ENCODE results near the gene CTSE. TPM values are rescaled to one million over a fixed set of nuclear protein-coding genes. Genes with fewer than 3 reads are reported as not detected.

The CTSE gene
- total RNA-seq, 8 experiments from 2014 or later = 0.76 TPM; not detected in 7

- H3K4me1 ChIP-seq (replicated peaks in 1 of 2) = peaks cover 6 to 7% of the 10 kb centered on the region in 2 donors
- WGBS, 10 experiments = 0 to 100% (median 50%) methylated on average over 1 to 2 of the region's 2 CpGs; no CpG with 5 or more reads in 3 of the 10 experiments
- in situ Hi-C loops (cut with MboI; ENCODE audit: low pct_unique_long_range_greater_than_20kb in 2 of 9, low sequenced_read_pairs in 9 of 9, unreplicated experiment in 9 of 9) = loop anchor here in 3 of 9 experiments (25.0 kb wide), 2 partner anchors 122 to 328 kb away; partner anchors contain the start of gene AVPR1B (in 2 of the 3)
- no peak for ATAC-seq (replicated peaks in 6 of 8)
- no peak overlapping the region for H3K4me3 ChIP-seq
- no peak overlapping the region for H3K27ac ChIP-seq
These were observed 33.5 kb downstream of the CTSE start for GRCh38 chr1:205990226-205990625.

- WGBS, 10 experiments = 0 to 100% (median 79%) methylated on average over 1 to 5 of the region's 5 CpGs; no CpG with 5 or more reads in 2 of the 10 experiments
- in situ Hi-C loops (cut with MboI; ENCODE audit: low pct_unique_long_range_greater_than_20kb in 2 of 9, low sequenced_read_pairs in 9 of 9, unreplicated experiment in 9 of 9) = loop anchor here in 3 of 9 experiments (25.0 kb wide), 2 partner anchors 123 to 327 kb away; partner anchors contain the start of gene AVPR1B (in 2 of the 3)
- Histone ChIP-seq H3K4me3 (no peak overlapping the region), H3K27ac (no peak overlapping the region), H3K4me1 (replicated peaks in 1 of 2) (peaks cover 6 to 7% of the 10 kb centered on the region in 2 donors)
- no peak for ATAC-seq (replicated peaks in 6 of 8)
These were observed 33.9 kb downstream of the CTSE start for GRCh38 chr1:205989786-205990185.

DNA sequence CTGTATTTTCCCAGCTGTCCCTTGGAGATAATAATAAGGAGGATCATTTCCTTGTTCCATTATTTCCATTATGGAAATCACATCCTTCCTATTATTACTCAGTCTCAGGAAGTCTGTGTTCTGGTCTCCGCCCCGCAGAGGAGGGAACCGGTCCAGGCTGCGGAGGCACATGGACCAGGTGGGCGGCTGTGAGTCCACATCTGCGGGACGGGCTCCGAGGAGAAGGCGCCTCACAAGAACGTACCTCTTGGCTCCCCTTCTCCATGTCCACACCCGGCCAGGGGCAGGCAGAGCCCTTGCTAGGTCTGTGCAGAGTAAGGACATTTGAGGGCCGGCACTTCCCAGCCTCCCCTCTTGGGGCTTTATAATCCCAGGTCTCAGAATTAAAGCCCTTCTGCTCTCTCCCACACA, 35.1 kb downstream of the CTSE start:
- peak in 2 of 8 experiments; percentile 9 to 41 for ATAC-seq (replicated peaks in 6 of 8)
- in situ Hi-C loops (cut with MboI; ENCODE audit: low pct_unique_long_range_greater_than_20kb in 2 of 9, low sequenced_read_pairs in 9 of 9, unreplicated experiment in 9 of 9) = loop anchor here in 3 of 9 experiments (25.0 kb wide), 2 partner anchors 124 to 326 kb away; partner anchors contain the start of gene AVPR1B (in 2 of the 3)
- no peak overlapping the region for H3K4me3 ChIP-seq
- H3K27ac ChIP-seq = no peak overlapping the region
- WGBS, 10 experiments = 3 to 100% (median 89%) methylated on average over 1 to 11 of the region's 12 CpGs; no CpG with 5 or more reads in 3 of the 10 experiments
- peaks cover 6 to 8% of the 10 kb centered on the region in 2 donors for H3K4me1 ChIP-seq (replicated peaks in 1 of 2)

DNA sequence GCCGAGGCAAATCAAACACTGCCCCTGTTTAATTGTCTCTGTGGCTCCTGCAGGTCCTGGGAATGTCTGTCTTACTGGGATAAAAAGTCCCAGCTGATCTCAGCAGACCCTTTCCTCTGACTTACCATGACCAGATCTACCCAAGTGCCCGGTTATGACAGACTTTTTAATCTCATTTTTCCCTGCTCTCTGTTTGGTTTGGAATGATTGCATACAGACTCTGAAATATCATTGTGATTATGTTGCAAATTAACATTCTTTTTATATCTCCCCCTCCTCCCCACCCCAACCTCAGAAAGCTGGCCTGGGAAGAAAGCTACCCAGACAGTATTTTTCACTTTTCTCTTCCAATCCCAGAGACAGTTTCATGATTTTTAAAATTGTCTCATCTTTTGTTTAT, 36.8 kb downstream of the CTSE start:
- no peak for ATAC-seq (replicated peaks in 6 of 8)
- no peak overlapping the region for H3K27ac ChIP-seq
- no peak overlapping the region for H3K4me3 ChIP-seq
- 31 to 67% (median 43%) methylated on average over 1 to 2 of the region's 2 CpGs; no CpG with 5 or more reads in 3 of the 10 experiments for WGBS, 10 experiments
- in situ Hi-C loops (cut with MboI; ENCODE audit: low pct_unique_long_range_greater_than_20kb in 2 of 9, low sequenced_read_pairs in 9 of 9, unreplicated experiment in 9 of 9) = loop anchor here in 3 of 9 experiments (25.0 kb wide), 2 partner anchors 125 to 325 kb away; partner anchors contain the start of gene AVPR1B (in 2 of the 3)
- H3K4me1 ChIP-seq (replicated peaks in 1 of 2) = peaks cover 6 to 8% of the 10 kb centered on the region in 2 donors

GRCh38 chr1:205986292-205986691, 37.4 kb downstream of the CTSE start:
- no peak overlapping the region for H3K4me3 ChIP-seq
- peaks cover 6 to 8% of the 10 kb centered on the region in 2 donors for H3K4me1 ChIP-seq (replicated peaks in 1 of 2)
- no peak overlapping the region for H3K27ac ChIP-seq
- ATAC-seq (replicated peaks in 6 of 8) = no peak
- in situ Hi-C loops (cut with MboI; ENCODE audit: low pct_unique_long_range_greater_than_20kb in 2 of 9, low sequenced_read_pairs in 9 of 9, unreplicated experiment in 9 of 9) = loop anchor here in 3 of 9 experiments (25.0 kb wide), 2 partner anchors 126 to 324 kb away; partner anchors contain the start of gene AVPR1B (in 2 of the 3)
- 44 to 92% (median 76%) methylated on average over 1 to 3 of the region's 3 CpGs; no CpG with 5 or more reads in 5 of the 10 experiments for WGBS, 10 experiments

DNA sequence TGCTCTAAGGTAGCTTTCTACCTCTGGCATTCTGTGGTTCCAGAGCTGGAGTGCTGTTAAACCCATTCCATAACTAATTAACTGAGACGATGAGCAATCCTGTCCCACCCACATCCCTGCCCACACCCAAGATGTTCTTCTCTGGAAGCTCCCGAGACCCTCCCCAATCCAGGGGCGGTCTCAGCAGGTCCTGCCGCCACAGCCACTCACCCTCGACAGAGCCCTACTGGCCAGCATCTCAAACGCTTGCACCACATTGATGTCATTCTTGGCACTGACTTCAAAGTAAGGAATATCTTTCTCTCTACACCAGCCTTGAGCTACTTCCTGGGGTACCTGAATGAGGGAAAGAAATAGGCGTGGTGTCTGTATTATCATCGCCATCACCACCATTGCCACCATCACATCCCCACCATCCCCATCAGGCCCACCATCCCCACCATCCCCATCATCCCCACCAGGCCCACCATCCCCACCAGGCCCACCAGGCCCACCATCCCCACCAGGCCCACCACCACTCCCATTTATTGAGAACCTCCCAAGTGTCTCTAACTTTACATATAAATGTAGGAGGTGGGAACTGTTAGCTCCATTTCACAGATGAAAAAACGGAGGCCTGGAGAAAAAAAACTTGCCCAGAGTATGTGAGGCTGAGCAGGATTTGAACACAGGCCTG, 38.2 kb downstream of the CTSE start:
- in situ Hi-C loops (cut with MboI; ENCODE audit: low pct_unique_long_range_greater_than_20kb in 2 of 9, low sequenced_read_pairs in 9 of 9, unreplicated experiment in 9 of 9) = loop anchor here in 3 of 9 experiments (25.0 kb wide), 2 partner anchors 127 to 323 kb away; partner anchors contain the start of gene AVPR1B (in 2 of the 3)
- 88 to 97% (median 96%) methylated on average over 2 to 6 of the region's 9 CpGs; no CpG with 5 or more reads in 7 of the 10 experiments for WGBS, 10 experiments
- H3K27ac ChIP-seq = no peak overlapping the region
- H3K4me3 ChIP-seq = no peak overlapping the region
- ATAC-seq (replicated peaks in 6 of 8) = peak in 2 of 8 experiments; percentile 23 to 24
- H3K4me1 ChIP-seq (replicated peaks in 1 of 2) = peaks cover 7 to 10% of the 10 kb centered on the region in 2 donors

DNA sequence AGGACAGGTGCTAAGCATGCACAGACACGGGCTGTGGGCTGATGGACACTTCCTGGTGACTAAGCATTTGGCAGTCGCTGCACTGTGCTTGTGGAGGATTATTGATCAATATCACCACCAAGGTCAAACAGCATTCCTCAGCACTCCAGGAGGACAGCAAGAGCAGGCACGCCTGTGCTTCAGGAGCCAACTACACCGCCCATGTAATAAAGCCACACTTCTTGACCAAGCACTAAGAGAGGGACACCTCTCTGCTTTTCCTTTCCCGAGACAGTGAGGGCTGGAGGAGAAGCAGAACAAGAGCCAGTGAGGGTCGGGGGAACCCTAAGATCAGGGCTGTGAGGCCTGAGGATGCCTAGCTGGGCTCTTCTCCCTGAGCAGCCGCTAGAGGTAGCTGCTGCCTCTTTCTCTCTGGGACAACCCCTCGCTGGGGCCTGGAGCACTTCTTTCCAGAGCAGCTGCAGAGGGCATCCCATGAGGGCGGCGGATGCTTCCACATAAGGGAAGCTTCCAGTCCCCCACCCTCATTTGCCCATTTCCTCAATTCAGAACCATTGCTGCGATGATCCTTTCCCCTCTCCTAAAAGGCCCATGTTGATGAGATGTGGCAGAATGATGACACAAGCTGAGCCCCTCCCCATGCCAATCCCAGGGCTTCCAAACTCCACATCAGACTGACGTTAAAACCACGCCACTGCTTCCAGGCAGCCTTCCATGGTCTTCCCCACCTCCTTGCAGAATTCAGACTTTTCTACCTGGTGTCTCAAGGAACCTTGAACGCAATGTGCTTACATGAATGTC, 39.6 kb downstream of the CTSE start:
- Histone ChIP-seq H3K4me1 (replicated peaks in 1 of 2) (peaks cover 11 to 16% of the 10 kb centered on the region in 2 donors), H3K27ac (peak overlapping the region in 1 of 2 donors; percentile 35), H3K4me3 (no peak overlapping the region)
- ATAC-seq (replicated peaks in 6 of 8) = peak; percentile 83 to 99 (median 91)
- WGBS, 10 experiments = 15 to 100% (median 65%) methylated on average over 1 to 11 of the region's 14 CpGs
- in situ Hi-C loops (cut with MboI; ENCODE audit: low pct_unique_long_range_greater_than_20kb in 2 of 9, low sequenced_read_pairs in 9 of 9, unreplicated experiment in 9 of 9) = loop anchor here in 4 of 9 experiments (5.0 to 25.0 kb wide), 3 partner anchors 118 to 322 kb away; partner anchors contain the start of gene AVPR1B (in 2 of the 4)

DNA sequence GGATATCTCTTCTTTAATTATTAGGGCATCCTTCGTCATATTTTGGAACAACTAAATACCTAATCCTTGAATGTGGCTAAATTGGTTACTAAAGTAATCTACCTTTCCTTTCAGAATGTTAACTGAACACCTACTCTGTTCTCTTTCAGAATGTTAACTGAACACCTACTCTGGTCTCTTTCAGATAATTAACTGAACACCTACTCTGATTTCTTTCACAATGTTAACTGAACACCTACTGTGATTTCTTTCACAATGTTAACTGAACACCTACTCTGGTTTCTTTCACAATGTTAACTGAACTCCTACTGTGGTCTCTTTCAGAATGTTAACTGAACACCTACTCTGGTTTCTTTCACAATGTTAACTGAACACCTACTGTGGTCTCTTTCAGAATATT, 42.4 kb downstream of the CTSE start:
- Histone ChIP-seq H3K27ac (no peak overlapping the region), H3K4me1 (replicated peaks in 1 of 2) (peaks cover 22 to 27% of the 10 kb centered on the region in 2 donors), H3K4me3 (no peak overlapping the region)
- no peak for ATAC-seq (replicated peaks in 6 of 8)
- 20 to 100% (median 100%) methylated on average over 1 of the region's 1 CpG; no CpG with 5 or more reads in 4 of the 10 experiments for WGBS, 10 experiments
- in situ Hi-C loops (cut with MboI; ENCODE audit: low pct_unique_long_range_greater_than_20kb in 2 of 9, low sequenced_read_pairs in 9 of 9, unreplicated experiment in 9 of 9) = loop anchor here in 4 of 9 experiments (5.0 to 25.0 kb wide), 3 partner anchors 121 to 319 kb away; partner anchors contain the start of gene AVPR1B (in 2 of the 4)

- peak overlapping the region; percentile 24 to 54 for H3K27ac ChIP-seq
- peak in 1 of 8 experiments; percentile 9 for ATAC-seq (replicated peaks in 6 of 8)
- in situ Hi-C loops (cut with MboI; ENCODE audit: low pct_unique_long_range_greater_than_20kb in 2 of 9, low sequenced_read_pairs in 9 of 9, unreplicated experiment in 9 of 9) = loop anchor here in 4 of 9 experiments (5.0 to 25.0 kb wide), 3 partner anchors 122 to 318 kb away; partner anchors contain the start of gene AVPR1B (in 2 of the 4)
- no peak overlapping the region for H3K4me3 ChIP-seq
- WGBS, 10 experiments = 40 to 83% (median 69%) methylated on average over 2 to 3 of the region's 3 CpGs; no CpG with 5 or more reads in 6 of the 10 experiments
- peaks cover 24 to 29% of the 10 kb centered on the region in 2 donors for H3K4me1 ChIP-seq (replicated peaks in 1 of 2)
These were observed 43.3 kb downstream of the CTSE start for GRCh38 chr1:205980237-205980870.

DNA sequence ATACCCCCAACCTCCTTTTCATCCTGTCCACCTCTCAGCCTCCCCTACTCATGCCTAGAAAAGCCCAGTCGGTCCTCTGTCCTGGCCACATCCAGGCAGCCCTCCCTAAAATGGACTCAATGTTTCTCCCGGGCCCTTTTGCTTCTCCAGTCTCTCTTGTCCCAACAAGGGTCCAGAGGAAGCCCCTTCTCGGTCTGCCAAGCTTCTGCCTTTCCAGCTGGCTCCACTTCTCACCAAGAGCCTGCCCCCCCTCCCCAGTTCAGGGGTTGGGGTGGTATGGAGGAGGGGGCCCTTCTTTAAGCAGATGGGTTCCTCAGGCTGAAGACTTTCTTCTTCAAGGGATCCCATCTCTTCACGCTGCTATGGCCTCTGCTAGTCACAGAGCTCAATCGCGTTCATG, 44.4 kb downstream of the CTSE start:
- in situ Hi-C loops (cut with MboI; ENCODE audit: low pct_unique_long_range_greater_than_20kb in 2 of 9, low sequenced_read_pairs in 9 of 9, unreplicated experiment in 9 of 9) = loop anchor here in 3 of 9 experiments (25.0 kb wide), 2 partner anchors 133 to 317 kb away; partner anchors contain the start of gene AVPR1B (in 2 of the 3)

GRCh38 chr1:205978676-205979075, 45.0 kb downstream of the CTSE start:
- no peak for ATAC-seq (replicated peaks in 6 of 8)
- H3K27ac ChIP-seq = no peak overlapping the region
- H3K4me3 ChIP-seq = no peak overlapping the region
- WGBS, 10 experiments = 50 to 100% methylated on average over 1 of the region's 7 CpGs; no CpG with 5 or more reads in 8 of the 10 experiments
- in situ Hi-C loops (cut with MboI; ENCODE audit: low pct_unique_long_range_greater_than_20kb in 2 of 9, low sequenced_read_pairs in 9 of 9, unreplicated experiment in 9 of 9) = loop anchor here in 3 of 9 experiments (25.0 kb wide), 2 partner anchors 134 to 316 kb away; partner anchors contain the start of gene AVPR1B (in 2 of the 3)
- H3K4me1 ChIP-seq (replicated peaks in 1 of 2) = peaks cover 19 to 22% of the 10 kb centered on the region in 2 donors

More for the DNA sequence above, 44.4 kb downstream of the CTSE start:
- H3K4me1 ChIP-seq (replicated peaks in 1 of 2) = peaks cover 23 to 27% of the 10 kb centered on the region in 2 donors
- no peak overlapping the region for H3K4me3 ChIP-seq
- WGBS, 10 experiments = 0 to 95% (median 86%) methylated on average over 1 to 5 of the region's 6 CpGs; no CpG with 5 or more reads in 2 of the 10 experiments
- H3K27ac ChIP-seq = no peak overlapping the region
- ATAC-seq (replicated peaks in 6 of 8) = no peak

Data from motor neuron (in vitro differentiated cells).